ENCODE measurements around the gene ERG28.

The ERG28 gene

GRCh38 chr14:75660238-75660629, 442 bp downstream of the ERG28 start:
- H3K4me3 ChIP-seq (ENCODE audit: low read depth, low read length): peak overlapping the region; percentile 88

- no peak overlapping the region for H3K4me3 ChIP-seq (ENCODE audit: low read depth, low read length)
Observed at GRCh38 chr14:75658957-75659356, 1.7 kb downstream of the ERG28 start.

- H3K4me3 ChIP-seq (ENCODE audit: low read depth, low read length): no peak overlapping the region
Observed at GRCh38 chr14:75657331-75657730, 3.3 kb downstream of the ERG28 start.

GRCh38 chr14:75655235-75655634, 5.4 kb downstream of the ERG28 start:
- H3K4me3 ChIP-seq (ENCODE audit: low read depth, low read length): no peak overlapping the region

- no peak overlapping the region for H3K4me3 ChIP-seq (ENCODE audit: low read depth, low read length)
Observed at GRCh38 chr14:75654127-75654732, 6.4 kb downstream of the ERG28 start.

GRCh38 chr14:75653563-75653962, 7.1 kb downstream of the ERG28 start:
- H3K4me3 ChIP-seq (ENCODE audit: low read depth, low read length): no peak overlapping the region

- H3K4me3 ChIP-seq (ENCODE audit: low read depth, low read length): no peak overlapping the region
Observed at GRCh38 chr14:75650253-75651058, 10.2 kb downstream of the ERG28 start.

GRCh38 chr14:75649773-75650172, 10.9 kb downstream of the ERG28 start:
- no peak overlapping the region for H3K4me3 ChIP-seq (ENCODE audit: low read depth, low read length)

GRCh38 chr14:75649337-75649736, 11.3 kb downstream of the ERG28 start:
- H3K4me3 ChIP-seq (ENCODE audit: low read depth, low read length): no peak overlapping the region

GRCh38 chr14:75648066-75648838, 12.4 kb downstream of the ERG28 start:
- H3K4me3 ChIP-seq (ENCODE audit: low read depth, low read length): no peak overlapping the region

GRCh38 chr14:75647640-75648039, 13.0 kb downstream of the ERG28 start:
- no peak overlapping the region for H3K4me3 ChIP-seq (ENCODE audit: low read depth, low read length)

- H3K4me3 ChIP-seq (ENCODE audit: low read depth, low read length): no peak overlapping the region
Observed at GRCh38 chr14:75646762-75647161, 13.9 kb downstream of the ERG28 start.

- H3K4me3 ChIP-seq (ENCODE audit: low read depth, low read length): no peak overlapping the region
Observed at GRCh38 chr14:75645056-75645455, 15.6 kb downstream of the ERG28 start.

GRCh38 chr14:75643985-75644384, 16.7 kb downstream of the ERG28 start:
- H3K4me3 ChIP-seq (ENCODE audit: low read depth, low read length): no peak overlapping the region

GRCh38 chr14:75640876-75641275, 19.8 kb downstream of the ERG28 start:
- H3K4me3 ChIP-seq (ENCODE audit: low read depth, low read length): no peak overlapping the region

GRCh38 chr14:75636100-75636692, 24.5 kb downstream of the ERG28 start:
- H3K4me3 ChIP-seq (ENCODE audit: low read depth, low read length): no peak overlapping the region

GRCh38 chr14:75634848-75635247, 25.8 kb downstream of the ERG28 start:
- no peak overlapping the region for H3K4me3 ChIP-seq (ENCODE audit: low read depth, low read length)

- no peak overlapping the region for H3K4me3 ChIP-seq (ENCODE audit: low read depth, low read length)
Observed at GRCh38 chr14:75631453-75631831, 29.2 kb downstream of the ERG28 start.

GRCh38 chr14:75630695-75631452, 29.8 kb downstream of the ERG28 start:
- no peak overlapping the region for H3K4me3 ChIP-seq (ENCODE audit: low read depth, low read length)

- no peak overlapping the region for H3K4me3 ChIP-seq (ENCODE audit: low read depth, low read length)
Observed at GRCh38 chr14:75628816-75629215, 31.9 kb downstream of the ERG28 start.

GRCh38 chr14:75627406-75627805, 33.3 kb downstream of the ERG28 start:
- no peak overlapping the region for H3K4me3 ChIP-seq (ENCODE audit: low read depth, low read length)
